CD4-positive, alpha-beta T cell treated with Interleukin-6 for 4 hours (primary cell): Measurements from ENCODE around the gene C4BPA.

Experiments used
- DNase-seq: peaks from one replicate; pipeline ENCODE4 v3.0.0-alpha.2; 2020; ENCODE audit warnings: mixed read lengths

C4BPA gene

GRCh38 chr1:207194197-207194596 lies 90.2 kb downstream of the C4BPA start:
- no peak for DNase-seq
